D721Med (cell line): ENCODE results near the gene PLEKHM3.
A peak's percentile ranks its signal among the peaks of the same experiment; 100 is the strongest.

Experiments
- DNase-seq: peaks from one replicate; pipeline ENCODE4 v3.0.0; 2011; ENCODE audit warnings: low spot score; ENCODE audit not compliant: insufficient read length
- FAIRE-seq: peaks from 2 replicates; lab custom pipeline; 2011; peaks lifted over from hg19 to GRCh38; lab: Jason Lieb, UNC
- CTCF ChIP-seq: IDR thresholded peaks from 2 replicates; pipeline ENCODE4 v1.5.1; 2012; ENCODE audit warnings: mild to moderate bottlenecking, control low read depth; ENCODE audit not compliant: insufficient read depth; ENCODE audit errors: missing control alignments

PLEKHM3 gene

GRCh38 chr2:208046686-208047085, 21.4 kb upstream of the PLEKHM3 start:
- FAIRE-seq (no peak), DNase-seq (no peak)
- no peak for TF ChIP-seq CTCF

- DNase-seq (no peak), FAIRE-seq (no peak)
- no peak for TF ChIP-seq CTCF
Measured at GRCh38 chr2:208042450-208042849, 17.1 kb upstream of the PLEKHM3 start.

- no peak for TF ChIP-seq CTCF
- FAIRE-seq = no peak
- DNase-seq = no peak
Measured at GRCh38 chr2:208042041-208042440, 16.7 kb upstream of the PLEKHM3 start.

GRCh38 chr2:208040199-208041171, 15.2 kb upstream of the PLEKHM3 start:
- DNase-seq (no peak), FAIRE-seq (no peak)
- TF ChIP-seq CTCF = peak; percentile 62

GRCh38 chr2:208039376-208040110, 14.2 kb upstream of the PLEKHM3 start:
- FAIRE-seq = no peak
- no peak for TF ChIP-seq CTCF
- DNase-seq = no peak

- no peak for FAIRE-seq
- TF ChIP-seq CTCF = no peak
Measured at GRCh38 chr2:208037564-208038487, 12.5 kb upstream of the PLEKHM3 start.

More at GRCh38 chr2:208037564-208038487, 12.5 kb upstream of the PLEKHM3 start:
- DNase-seq = no peak
